Neuron (in vitro differentiated cells): Measurements from ENCODE around the gene PSMC3IP.
"Not testable (repeated sequence)": the region's sequence is repeated elsewhere in the genome, so short reads cannot be mapped to it uniquely, and the experiment has no call there.

Experiments
- H2AFZ ChIP-seq: one replicate; pipeline ENCODE4 v1.6.1; 2013; ENCODE audit warnings: low read depth, mild to moderate bottlenecking, inconsistent platforms, low read length, moderate library complexity
- H3K27me3 ChIP-seq: one replicate; pipeline ENCODE4 v1.6.1; 2013; ENCODE audit warnings: low read length; ENCODE audit not compliant: insufficient read depth
- H3K36me3 ChIP-seq: one replicate; pipeline ENCODE4 v1.6.1; 2013; ENCODE audit warnings: low read length; ENCODE audit not compliant: insufficient read depth
- H3K4me1 ChIP-seq: one replicate; pipeline ENCODE4 v1.6.1; 2013; ENCODE audit warnings: low read length; ENCODE audit not compliant: insufficient read depth
- H3K4me3 ChIP-seq: 2 replicates; pipeline ENCODE4 v1.5.1; 2013; ENCODE audit warnings: mild to moderate bottlenecking, low read length, moderate library complexity
- H3K9me3 ChIP-seq: one replicate; pipeline ENCODE4 v1.6.1; 2013; ENCODE audit warnings: low read length

PSMC3IP gene

GRCh38 chr17:42548993-42549755 is 28.4 kb downstream of the PSMC3IP start:
- Histone ChIP-seq H3K4me3 (no peak overlapping the region), H2AFZ (no peak overlapping the region), H3K4me1 (peaks cover 4% of the 10 kb centered on the region), H3K9me3 (no peaks in the 10 kb centered on the region), H3K27me3 (no peaks in the 10 kb centered on the region), H3K36me3 (peaks cover 10% of the 10 kb centered on the region)

DNA sequence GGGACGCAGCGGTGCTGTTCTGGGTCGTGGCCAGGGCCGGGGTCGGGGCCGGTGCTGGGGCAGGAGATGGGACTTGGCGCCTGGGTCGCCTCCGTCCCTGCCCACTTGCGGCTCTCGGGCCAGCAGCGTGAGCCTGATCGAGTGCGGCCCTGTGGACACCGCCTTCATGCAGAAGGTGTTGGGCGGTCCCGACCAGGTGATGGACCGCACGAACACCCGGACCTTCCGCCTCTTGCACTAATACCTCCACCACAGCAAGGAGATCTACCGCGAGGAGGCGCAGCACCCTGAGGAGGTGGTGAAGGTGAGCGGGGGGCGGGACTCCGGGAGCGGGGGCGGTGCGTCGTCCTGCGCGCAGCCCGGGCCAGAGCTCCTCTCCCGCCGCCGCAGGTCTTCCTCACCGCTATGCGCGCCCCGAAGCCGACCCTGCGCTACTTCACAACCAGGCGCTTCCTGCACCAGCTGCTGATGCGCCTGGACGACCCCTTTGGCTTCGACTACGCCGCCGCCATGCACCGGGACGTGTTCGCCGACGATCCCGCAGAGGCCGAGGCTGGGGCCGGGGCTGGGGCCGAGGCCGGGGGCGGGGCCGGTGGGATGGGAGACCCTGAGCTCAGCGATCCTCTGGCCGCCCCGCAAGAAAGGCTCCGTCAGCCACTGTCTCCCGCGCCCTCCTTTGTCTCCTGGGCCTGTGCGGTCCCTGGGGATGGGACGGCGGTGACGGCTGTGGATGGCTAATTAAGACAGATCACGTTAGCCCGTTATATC is 29.3 kb downstream of the PSMC3IP start:
- Histone ChIP-seq H3K27me3 (no peaks in the 10 kb centered on the region), H3K9me3 (no peaks in the 10 kb centered on the region), H3K4me3 (no peak overlapping the region)

DNA sequence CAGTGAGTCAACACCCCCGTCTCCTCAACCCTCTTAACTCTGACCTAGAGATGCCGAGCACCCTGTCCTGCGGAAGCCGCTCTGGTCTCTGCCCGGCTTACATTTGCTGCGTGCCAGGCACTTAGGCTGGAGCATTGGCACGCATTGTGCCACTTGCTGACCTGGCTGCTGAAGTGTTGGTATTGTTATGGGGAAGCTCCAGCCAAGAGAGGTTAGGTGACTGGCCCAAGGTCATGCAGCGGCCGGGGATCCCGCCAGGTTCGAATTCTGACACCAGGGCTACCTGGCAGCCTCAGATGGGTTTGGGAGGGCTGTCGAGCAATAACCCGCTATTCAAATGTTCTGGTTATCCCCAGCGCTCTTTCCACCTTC is 29.8 kb downstream of the PSMC3IP start:
- Histone ChIP-seq H3K4me1 (no peaks in the 10 kb centered on the region), H3K36me3 (peaks cover 11% of the 10 kb centered on the region), H3K9me3 (no peaks in the 10 kb centered on the region), H2AFZ (no peak overlapping the region), H3K4me3 (no peak overlapping the region), H3K27me3 (no peaks in the 10 kb centered on the region)

More for the DNA sequence above, 29.3 kb downstream of the PSMC3IP start:
- Histone ChIP-seq H3K36me3 (peaks cover 11% of the 10 kb centered on the region), H2AFZ (no peak overlapping the region), H3K4me1 (no peaks in the 10 kb centered on the region)

DNA sequence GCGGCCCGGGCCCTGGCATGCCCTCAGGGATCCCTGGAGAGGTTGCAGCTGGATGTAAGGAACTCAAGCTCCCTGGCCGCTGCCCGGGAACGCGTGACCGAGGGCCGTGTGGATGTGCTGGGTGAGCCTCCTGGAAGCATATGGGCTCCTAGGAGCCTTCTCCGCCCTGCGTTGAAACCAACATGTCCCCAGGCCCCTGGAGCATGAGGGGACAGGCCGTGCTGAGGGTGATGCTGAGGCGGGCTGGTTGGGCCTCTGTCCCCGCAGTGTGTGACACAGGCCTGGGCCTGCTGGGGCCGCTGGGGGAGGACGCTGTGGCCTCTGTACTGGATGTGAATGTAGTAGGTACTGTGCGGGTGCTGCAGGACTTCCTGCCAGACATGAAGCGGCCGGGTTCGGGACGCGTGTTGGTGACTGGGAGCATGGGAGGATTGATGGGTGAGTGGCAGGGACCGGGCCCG is 30.5 kb downstream of the PSMC3IP start:
- H3K27me3 ChIP-seq: no peaks in the 10 kb centered on the region
- H3K4me1 ChIP-seq: no peaks in the 10 kb centered on the region
- H3K36me3 ChIP-seq: peaks cover 11% of the 10 kb centered on the region
- H2AFZ ChIP-seq: no peak overlapping the region
- no peaks in the 10 kb centered on the region for H3K9me3 ChIP-seq
- H3K4me3 ChIP-seq: no peak overlapping the region

DNA sequence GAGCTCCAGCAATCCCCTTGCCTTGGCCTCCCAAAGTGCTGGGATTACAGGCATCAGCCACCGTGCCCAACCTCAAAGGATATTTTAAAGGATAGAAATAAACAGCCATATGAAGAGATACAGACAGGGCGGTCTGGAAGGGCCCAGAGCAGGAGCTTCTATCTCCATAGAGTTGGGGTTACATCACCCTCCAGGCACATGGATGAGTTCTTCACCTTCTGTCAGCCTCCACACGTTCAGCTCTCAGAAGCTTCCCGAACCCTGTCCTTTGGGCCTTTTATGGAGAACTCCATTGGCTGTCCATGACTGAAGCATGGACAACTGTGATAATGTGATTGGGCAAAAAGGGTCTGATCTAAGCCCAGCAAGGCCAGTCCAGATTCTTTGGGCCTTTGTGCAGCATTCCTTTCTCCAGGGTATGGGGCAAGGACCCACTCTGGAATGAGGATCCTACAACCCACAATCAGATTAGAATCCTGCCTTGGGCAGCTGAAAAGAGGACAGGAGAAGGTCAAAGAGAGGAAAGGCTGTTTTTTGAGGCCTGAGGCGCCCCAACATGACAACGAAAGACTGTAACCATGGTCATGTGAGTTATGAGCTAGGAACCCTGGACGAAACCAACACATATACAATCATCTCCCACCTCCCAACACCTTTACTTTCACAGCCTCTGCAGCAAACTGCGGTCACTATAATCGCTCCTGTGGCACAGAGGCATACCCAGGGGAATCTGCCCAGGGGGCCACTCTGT is 31.6 kb downstream of the PSMC3IP start:
- not testable (repeated sequence) for H3K27me3 ChIP-seq, H3K4me3 ChIP-seq, H3K4me1 ChIP-seq

GRCh38 chr17:42544874-42545283 is 32.6 kb downstream of the PSMC3IP start:
- peaks cover 12% of the 10 kb centered on the region for H3K36me3 ChIP-seq
- H3K4me3 ChIP-seq: no peak overlapping the region
- no peaks in the 10 kb centered on the region for H3K4me1 ChIP-seq
- no peaks in the 10 kb centered on the region for H3K9me3 ChIP-seq
- no peaks in the 10 kb centered on the region for H3K27me3 ChIP-seq
- no peak overlapping the region for H2AFZ ChIP-seq

More for the DNA sequence above, 31.6 kb downstream of the PSMC3IP start:
- H2AFZ ChIP-seq, H3K9me3 ChIP-seq: not testable (repeated sequence)
- H3K36me3 ChIP-seq: peaks cover 12% of the 10 kb centered on the region

DNA sequence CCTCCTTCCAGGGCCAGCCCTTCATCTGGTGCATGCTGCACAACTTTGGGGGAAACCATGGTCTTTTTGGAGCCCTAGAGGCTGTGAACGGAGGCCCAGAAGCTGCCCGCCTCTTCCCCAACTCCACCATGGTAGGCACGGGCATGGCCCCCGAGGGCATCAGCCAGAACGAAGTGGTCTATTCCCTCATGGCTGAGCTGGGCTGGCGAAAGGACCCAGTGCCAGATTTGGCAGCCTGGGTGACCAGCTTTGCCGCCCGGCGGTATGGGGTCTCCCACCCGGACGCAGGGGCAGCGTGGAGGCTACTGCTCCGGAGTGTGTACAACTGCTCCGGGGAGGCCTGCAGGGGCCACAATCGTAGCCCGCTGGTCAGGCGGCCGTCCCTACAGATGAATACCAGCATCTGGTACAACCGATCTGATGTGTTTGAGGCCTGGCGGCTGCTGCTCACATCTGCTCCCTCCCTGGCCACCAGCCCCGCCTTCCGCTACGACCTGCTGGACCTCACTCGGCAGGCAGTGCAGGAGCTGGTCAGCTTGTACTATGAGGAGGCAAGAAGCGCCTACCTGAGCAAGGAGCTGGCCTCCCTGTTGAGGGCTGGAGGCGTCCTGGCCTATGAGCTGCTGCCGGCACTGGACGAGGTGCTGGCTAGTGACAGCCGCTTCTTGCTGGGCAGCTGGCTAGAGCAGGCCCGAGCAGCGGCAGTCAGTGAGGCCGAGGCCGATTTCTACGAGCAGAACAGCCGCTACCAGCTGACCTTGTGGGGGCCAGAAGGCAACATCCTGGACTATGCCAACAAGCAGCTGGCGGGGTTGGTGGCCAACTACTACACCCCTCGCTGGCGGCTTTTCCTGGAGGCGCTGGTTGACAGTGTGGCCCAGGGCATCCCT is 34.1 kb downstream of the PSMC3IP start:
- Histone ChIP-seq H3K9me3 (no peaks in the 10 kb centered on the region), H2AFZ (no peak overlapping the region), H3K27me3 (no peaks in the 10 kb centered on the region), H3K4me1 (no peaks in the 10 kb centered on the region), H3K4me3 (no peak overlapping the region), H3K36me3 (peaks cover 19% of the 10 kb centered on the region)

DNA sequence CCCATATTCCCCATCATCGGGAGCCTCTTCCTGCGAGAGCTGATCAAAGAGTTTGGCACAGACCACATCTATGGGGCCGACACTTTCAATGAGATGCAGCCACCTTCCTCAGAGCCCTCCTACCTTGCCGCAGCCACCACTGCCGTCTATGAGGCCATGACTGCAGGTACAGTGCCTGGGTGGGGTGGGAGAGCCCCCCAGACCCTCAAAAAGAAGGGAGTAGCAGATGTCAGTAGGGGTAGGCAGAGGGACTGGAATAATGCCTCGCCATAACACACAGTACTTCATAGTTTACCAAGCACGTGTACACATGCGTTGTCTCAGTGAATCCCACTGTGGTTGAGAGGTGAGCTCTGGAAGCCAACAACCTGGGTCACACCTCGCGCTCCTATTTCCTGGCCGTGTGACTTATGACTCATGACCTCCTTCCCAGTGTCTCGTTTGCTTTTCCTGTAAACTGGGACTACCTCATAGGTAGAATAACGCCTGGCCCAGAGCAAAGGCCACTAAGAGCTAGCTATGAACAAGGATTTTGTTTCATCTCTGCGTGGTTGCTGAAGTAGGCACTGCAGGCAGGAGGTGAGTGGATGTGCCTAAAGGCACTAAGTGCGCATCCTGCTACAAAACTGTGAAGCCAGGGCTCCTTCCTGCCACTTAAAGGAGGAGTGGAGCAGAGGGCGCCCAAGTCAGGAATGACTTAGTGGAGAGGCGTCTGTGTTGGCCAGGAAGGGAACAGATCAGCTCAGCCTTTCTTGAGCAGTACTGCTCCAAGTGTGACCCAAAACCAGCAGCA is 36.3 kb downstream of the PSMC3IP start:
- no peaks in the 10 kb centered on the region for H3K27me3 ChIP-seq
- peaks cover 9% of the 10 kb centered on the region for H3K4me1 ChIP-seq
- H3K36me3 ChIP-seq: peaks cover 19% of the 10 kb centered on the region
- no peak overlapping the region for H2AFZ ChIP-seq
- no peaks in the 10 kb centered on the region for H3K9me3 ChIP-seq
- H3K4me3 ChIP-seq: no peak overlapping the region

- H3K36me3 ChIP-seq: peaks cover 19% of the 10 kb centered on the region
- H2AFZ ChIP-seq, H3K27me3 ChIP-seq, H3K4me3 ChIP-seq, H3K9me3 ChIP-seq: not testable (repeated sequence)
- H3K4me1 ChIP-seq: peaks cover 12% of the 10 kb centered on the region
Measured at GRCh38 chr17:42540558-42540957, 37.0 kb downstream of the PSMC3IP start.

DNA sequence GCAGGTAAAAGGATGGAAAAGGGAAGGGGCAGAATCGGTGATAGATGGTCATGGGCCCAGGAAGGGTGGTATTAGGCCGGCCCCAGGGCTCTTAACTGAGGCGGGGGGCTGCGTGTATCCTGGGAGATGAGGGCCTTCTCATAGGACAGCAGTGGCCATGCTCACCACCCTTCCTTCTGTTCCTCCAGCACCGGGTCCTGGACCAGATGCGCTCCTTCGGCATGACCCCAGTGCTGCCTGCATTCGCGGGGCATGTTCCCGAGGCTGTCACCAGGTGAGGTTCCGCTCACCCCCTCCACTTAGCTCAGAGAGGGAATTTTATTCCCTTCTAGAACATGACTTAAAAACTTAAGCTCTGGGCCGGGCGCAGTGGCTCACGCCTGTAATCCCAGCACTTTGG is 39.0 kb downstream of the PSMC3IP start:
- Histone ChIP-seq H3K36me3 (peaks cover 15% of the 10 kb centered on the region), H3K4me3 (no peak overlapping the region), H3K9me3 (no peaks in the 10 kb centered on the region), H3K4me1 (peaks cover 21% of the 10 kb centered on the region), H2AFZ (no peak overlapping the region), H3K27me3 (no peaks in the 10 kb centered on the region)

- H3K4me3 ChIP-seq: no peak overlapping the region
- H2AFZ ChIP-seq: no peak overlapping the region
- peaks cover 21% of the 10 kb centered on the region for H3K4me1 ChIP-seq
- no peaks in the 10 kb centered on the region for H3K9me3 ChIP-seq
- peaks cover 13% of the 10 kb centered on the region for H3K36me3 ChIP-seq
- H3K27me3 ChIP-seq: no peaks in the 10 kb centered on the region
Measured at GRCh38 chr17:42537826-42538451, 39.6 kb downstream of the PSMC3IP start.
